ENCODE data around the gene HOXD1. TPM values are rescaled to one million over a fixed set of nuclear protein-coding genes. Genes with fewer than 3 reads are reported as not detected.

Gene HOXD1
- total RNA-seq, 4 donors from 2014 or later = 0.13 to 0.54 (median 0.32) TPM; not detected in 1

GRCh38 chr2:176163672-176164056, 24.8 kb upstream of the HOXD1 start:
- Histone ChIP-seq H3K36me3 (no peaks in the 10 kb centered on the region), H3K27ac (no peak overlapping the region)
- 5 to 12% methylated on average over 3 to 7 of the region's 12 CpGs for WGBS, 2 donors (ENCODE audit: low coverage in 1 of 2)

GRCh38 chr2:176164201-176164600, 24.3 kb upstream of the HOXD1 start:
- H3K27me3 ChIP-seq = peaks cover 100% of the 10 kb centered on the region
- no peak overlapping the region for H3K4me3 ChIP-seq
- WGBS, 2 donors (ENCODE audit: low coverage in 1 of 2) = 23% methylated on average over 13 of the region's 13 CpGs; no CpG with 5 or more reads in 1 of the 2 donors
- H3K27ac ChIP-seq = no peak overlapping the region
- H3K36me3 ChIP-seq = no peaks in the 10 kb centered on the region
- peaks cover 0 to 46% (median 16%) of the 10 kb centered on the region in 3 donors for H3K4me1 ChIP-seq
- ATAC-seq = no peak
- H3K9me3 ChIP-seq = peaks cover 0 to 5% (median 0%) of the 10 kb centered on the region in 3 donors
- TF ChIP-seq POLR2A (IDR thresholded peaks at IDR 0.05) (no peak), CTCF (IDR thresholded peaks at IDR 0.05) (no peak), EP300 (IDR thresholded peaks at IDR 0.05) (no peak), POLR2AphosphoS5 (IDR thresholded peaks at IDR 0.05) (no peak)

More at GRCh38 chr2:176163672-176164056, 24.8 kb upstream of the HOXD1 start:
- H3K27me3 ChIP-seq = peaks cover 100% of the 10 kb centered on the region
- peaks cover 0 to 5% (median 0%) of the 10 kb centered on the region in 3 donors for H3K9me3 ChIP-seq
- peaks cover 0 to 52% (median 17%) of the 10 kb centered on the region in 3 donors for H3K4me1 ChIP-seq
- TF ChIP-seq POLR2A (IDR thresholded peaks at IDR 0.05) (no peak), CTCF (IDR thresholded peaks at IDR 0.05) (no peak), POLR2AphosphoS5 (IDR thresholded peaks at IDR 0.05) (no peak), EP300 (IDR thresholded peaks at IDR 0.05) (no peak)
- no peak for ATAC-seq
- no peak overlapping the region for H3K4me3 ChIP-seq

- Histone ChIP-seq H3K36me3 (no peaks in the 10 kb centered on the region), H3K4me3 (peak overlapping the region in 1 of 2 donors; percentile 0)
- 15 to 25% methylated on average over 17 to 19 of the region's 52 CpGs for WGBS, 2 donors (ENCODE audit: low coverage in 1 of 2)
Observed at GRCh38 chr2:176164611-176165369, 23.7 kb upstream of the HOXD1 start.

GRCh38 chr2:176165370-176166050, 23.0 kb upstream of the HOXD1 start:
- Histone ChIP-seq H3K9me3 (peaks cover 0 to 5% (median 0%) of the 10 kb centered on the region in 3 donors), H3K27me3 (peaks cover 100% of the 10 kb centered on the region), H3K4me1 (peaks cover 0 to 33% (median 4%) of the 10 kb centered on the region in 3 donors), H3K36me3 (no peaks in the 10 kb centered on the region), H3K4me3 (no peak overlapping the region), H3K27ac (no peak overlapping the region)
- WGBS, 2 donors (ENCODE audit: low coverage in 1 of 2) = 5 to 22% methylated on average over 7 to 8 of the region's 26 CpGs
- TF ChIP-seq EP300 (IDR thresholded peaks at IDR 0.05) = no peak
- no peak for TF ChIP-seq CTCF (IDR thresholded peaks at IDR 0.05)
- no peak for ATAC-seq

More at GRCh38 chr2:176164611-176165369, 23.7 kb upstream of the HOXD1 start:
- Histone ChIP-seq H3K27ac (no peak overlapping the region), H3K27me3 (peaks cover 100% of the 10 kb centered on the region), H3K4me1 (peaks cover 0 to 41% (median 11%) of the 10 kb centered on the region in 3 donors), H3K9me3 (peaks cover 0 to 5% (median 0%) of the 10 kb centered on the region in 3 donors)
- TF ChIP-seq CTCF (IDR thresholded peaks at IDR 0.05) (no peak), POLR2AphosphoS5 (IDR thresholded peaks at IDR 0.05) (no peak), EP300 (IDR thresholded peaks at IDR 0.05) (no peak), POLR2A (IDR thresholded peaks at IDR 0.05) (no peak)
- no peak for ATAC-seq
